Hepatic stellate cell (primary cell): ENCODE data around the gene YIPF2.

Experiments
- DNase-seq: peaks from one replicate; pipeline ENCODE4 v3.0.0; 2011; ENCODE audit warnings: low spot score

Gene YIPF2

GRCh38 chr19:10936661-10937084, 8.2 kb upstream of the YIPF2 start:
- DNase-seq: peak; percentile 78

DNA sequence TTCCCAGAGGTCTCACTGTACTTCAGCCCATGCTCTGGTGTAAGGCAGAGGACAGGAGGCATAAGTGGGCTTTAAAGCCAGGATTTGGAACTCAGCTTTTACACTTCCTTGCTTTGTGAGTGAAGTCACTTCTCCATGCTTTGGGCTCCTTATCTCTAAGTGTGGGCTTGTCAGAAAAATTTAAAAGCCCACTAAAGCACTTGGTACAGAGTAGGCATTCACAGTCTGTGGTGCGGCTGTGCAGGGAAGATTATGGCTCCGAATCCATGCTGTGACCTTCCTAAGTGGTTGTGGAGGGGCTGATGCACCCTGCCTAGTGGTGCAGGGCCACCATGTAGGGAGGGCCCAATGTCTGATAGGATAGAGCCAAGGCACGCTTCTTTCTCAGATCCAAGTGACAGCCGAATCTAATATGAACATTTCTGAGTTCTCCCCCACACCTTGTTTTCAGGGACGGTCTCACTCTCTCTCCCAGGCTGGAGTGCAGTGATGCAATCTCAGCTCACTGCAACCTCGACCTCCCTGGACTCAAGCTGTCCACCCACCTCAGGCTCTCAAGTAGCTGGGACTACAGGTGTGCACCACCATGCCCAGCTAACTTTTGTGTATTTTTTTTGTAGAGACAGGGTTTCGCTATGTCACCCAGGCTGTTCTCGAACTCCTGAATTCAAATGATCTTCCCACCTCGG, 7.1 kb upstream of the YIPF2 start:
- no peak for DNase-seq

GRCh38 chr19:10929402-10929794, 959 bp upstream of the YIPF2 start:
- no peak for DNase-seq

DNA sequence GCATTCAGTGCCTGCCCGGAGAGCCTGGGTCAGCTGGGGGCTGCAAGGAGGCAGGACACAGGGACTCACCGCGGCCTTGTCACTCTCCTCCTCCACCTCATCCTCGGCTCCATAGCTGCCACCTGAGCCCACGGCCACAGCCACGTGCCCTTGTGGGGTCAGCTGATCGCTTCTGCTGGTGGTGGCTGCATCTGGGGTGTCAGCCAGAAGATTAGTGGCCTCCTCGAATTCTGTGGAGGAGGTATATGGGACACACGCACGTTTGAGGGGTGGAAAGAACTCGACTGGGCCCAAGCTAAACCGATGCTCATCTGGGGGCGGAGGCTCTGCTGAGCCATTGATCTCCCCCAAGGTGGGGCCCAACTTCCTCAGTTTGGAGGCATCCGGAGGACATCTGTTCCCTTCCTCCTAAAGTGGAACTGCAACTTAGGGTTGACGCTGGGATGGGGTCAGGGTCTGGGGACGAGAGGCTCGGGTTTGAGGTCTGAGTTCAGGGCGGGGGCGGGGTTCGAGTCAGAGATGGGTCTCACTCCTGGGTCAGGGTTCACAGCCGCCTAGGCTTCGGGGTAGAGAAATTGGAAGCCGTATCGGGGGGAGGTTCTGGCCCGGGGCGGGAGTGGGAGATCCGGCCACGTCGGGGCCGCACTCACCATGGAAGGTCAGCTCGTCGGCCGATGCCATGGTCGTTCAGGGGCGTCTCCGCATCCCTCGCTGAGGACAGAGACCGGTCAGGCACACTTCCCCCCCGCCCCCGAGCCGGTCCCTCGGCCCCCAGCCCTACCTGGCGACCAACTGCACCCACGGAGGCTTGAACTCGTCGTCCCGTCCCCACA, 493 bp downstream of the YIPF2 start:
- peak; percentile 54 for DNase-seq

DNA sequence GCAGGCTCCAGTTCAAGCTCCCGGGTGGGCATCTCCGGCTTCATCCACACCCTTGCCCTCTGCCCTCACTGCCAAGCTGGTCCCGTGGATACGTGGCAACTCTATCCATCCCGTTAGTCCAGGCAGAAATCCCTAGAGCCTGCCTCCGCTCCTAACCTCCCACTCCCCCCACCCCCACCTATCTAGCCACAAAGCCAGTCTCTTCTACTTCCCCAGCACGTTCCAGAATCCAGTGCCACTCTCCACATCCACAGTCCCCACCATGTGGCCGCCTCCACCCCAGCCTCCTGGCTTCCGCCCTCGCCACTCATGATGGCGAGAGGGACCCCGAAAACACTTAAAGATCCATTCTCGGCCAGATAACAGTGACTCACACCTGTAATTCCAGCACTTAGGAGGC, 3.8 kb downstream of the YIPF2 start:
- no peak for DNase-seq

DNA sequence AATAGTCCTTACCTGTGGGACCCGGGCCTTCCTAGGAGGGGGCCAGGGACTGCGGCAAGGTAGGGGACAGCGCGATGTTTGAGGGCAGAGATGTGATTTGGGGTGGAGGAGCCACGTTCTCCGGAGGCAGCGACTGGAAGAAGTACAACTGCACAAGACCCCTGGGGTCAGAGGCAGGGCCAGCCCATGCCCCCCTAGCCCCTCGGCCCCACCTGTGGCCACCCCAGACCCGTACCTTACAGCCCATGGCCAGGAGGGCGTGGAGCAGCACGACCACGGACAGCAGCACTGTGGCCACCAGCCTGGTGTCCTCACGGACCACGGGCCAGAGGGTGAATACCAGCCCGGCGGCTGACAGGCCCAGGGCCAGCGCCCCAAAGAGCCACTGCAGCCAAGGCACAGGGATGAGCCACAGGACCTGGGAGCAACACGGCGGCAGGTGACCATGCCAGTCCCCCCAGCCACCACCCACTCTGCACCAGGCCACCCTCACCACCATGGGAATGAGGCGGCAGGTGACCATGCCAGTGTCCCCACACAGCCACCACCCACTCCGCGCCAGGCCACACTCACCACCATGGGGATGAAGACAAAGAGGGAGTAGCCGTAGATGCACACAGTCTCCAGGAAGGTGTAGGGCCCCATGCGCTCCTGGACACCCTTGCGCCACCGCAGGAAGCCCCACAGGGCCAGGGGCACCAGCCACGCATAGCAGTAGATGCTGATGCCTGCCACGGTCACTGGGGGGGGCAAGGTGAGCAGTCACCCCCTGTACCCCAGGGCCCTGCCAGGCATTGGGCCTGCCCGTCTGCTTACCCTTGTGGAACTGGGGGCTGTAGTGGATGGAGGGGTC, 5.0 kb downstream of the YIPF2 start:
- no peak for DNase-seq

DNA sequence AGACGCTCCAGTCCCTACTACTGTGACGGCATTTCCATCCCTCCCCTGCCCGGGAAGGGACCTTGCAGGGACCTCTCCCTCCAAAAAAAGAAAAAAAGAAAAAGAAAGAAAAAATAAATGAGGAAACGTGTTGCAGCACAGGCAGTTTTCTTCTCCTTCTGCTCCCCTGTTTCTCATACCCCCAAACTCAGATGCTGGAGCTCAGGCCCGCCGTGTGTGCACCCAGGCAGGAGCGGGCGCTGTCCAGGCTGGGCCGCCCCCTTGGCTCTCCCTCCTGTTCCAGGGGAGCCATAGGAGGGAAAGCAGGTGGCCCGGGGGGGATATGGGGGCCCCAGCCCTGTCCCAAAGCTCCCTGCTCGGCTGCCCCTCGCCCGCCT, 5.8 kb downstream of the YIPF2 start:
- DNase-seq: no peak

- no peak for DNase-seq
These were observed 6.4 kb downstream of the YIPF2 start for GRCh38 chr19:10921910-10922637.

- DNase-seq: no peak
These were observed 7.1 kb downstream of the YIPF2 start for GRCh38 chr19:10921199-10921909.

- no peak for DNase-seq
These were observed 7.7 kb downstream of the YIPF2 start for GRCh38 chr19:10920781-10921180.

DNA sequence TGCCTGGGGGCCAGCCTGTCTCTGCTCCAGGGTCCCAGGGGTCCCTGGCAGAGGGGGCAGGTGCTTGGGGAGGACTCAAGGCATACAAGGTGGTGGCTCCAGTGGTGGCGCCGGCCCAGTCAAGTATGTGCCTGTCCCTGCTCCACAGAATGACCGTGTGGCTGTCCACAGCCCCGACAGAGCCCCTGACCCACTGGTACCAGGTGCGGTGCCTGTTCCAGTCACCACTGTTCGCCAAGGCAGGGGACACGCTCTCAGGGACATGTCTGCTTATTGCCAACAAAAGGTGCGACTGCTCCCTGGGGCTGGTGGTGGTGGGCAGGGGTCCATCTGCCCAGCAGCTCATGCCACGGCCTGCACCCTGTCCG, 8.2 kb downstream of the YIPF2 start:
- DNase-seq: no peak

GRCh38 chr19:10919352-10920287, 8.8 kb downstream of the YIPF2 start:
- DNase-seq: no peak

DNA sequence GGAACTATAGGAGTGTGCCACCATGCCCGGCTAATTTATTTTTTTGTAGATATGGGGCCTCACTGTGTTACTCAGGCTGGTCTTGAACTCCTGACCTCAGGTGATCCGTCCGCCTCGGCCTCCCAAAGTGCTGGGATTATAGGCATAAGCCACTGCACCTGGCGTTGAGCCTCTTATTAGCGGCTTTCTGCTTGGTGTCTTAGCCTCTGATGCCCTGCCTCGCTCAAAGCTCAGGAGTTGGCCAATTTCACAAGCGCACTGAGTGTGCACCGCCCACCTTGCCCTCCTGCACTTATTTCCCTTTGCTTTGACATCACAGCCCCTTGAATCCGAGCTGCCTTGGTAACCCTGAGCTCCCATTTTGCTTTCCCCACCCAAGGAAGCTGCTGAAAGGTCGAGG, 10.1 kb downstream of the YIPF2 start:
- no peak for DNase-seq

- no peak for DNase-seq
These were observed 11.8 kb downstream of the YIPF2 start for GRCh38 chr19:10916602-10917001.

GRCh38 chr19:10915130-10916091, 13.0 kb downstream of the YIPF2 start:
- peak; percentile 58 for DNase-seq

GRCh38 chr19:10913716-10914340, 14.6 kb downstream of the YIPF2 start:
- no peak for DNase-seq

GRCh38 chr19:10912619-10913018, 15.8 kb downstream of the YIPF2 start:
- DNase-seq: no peak

DNA sequence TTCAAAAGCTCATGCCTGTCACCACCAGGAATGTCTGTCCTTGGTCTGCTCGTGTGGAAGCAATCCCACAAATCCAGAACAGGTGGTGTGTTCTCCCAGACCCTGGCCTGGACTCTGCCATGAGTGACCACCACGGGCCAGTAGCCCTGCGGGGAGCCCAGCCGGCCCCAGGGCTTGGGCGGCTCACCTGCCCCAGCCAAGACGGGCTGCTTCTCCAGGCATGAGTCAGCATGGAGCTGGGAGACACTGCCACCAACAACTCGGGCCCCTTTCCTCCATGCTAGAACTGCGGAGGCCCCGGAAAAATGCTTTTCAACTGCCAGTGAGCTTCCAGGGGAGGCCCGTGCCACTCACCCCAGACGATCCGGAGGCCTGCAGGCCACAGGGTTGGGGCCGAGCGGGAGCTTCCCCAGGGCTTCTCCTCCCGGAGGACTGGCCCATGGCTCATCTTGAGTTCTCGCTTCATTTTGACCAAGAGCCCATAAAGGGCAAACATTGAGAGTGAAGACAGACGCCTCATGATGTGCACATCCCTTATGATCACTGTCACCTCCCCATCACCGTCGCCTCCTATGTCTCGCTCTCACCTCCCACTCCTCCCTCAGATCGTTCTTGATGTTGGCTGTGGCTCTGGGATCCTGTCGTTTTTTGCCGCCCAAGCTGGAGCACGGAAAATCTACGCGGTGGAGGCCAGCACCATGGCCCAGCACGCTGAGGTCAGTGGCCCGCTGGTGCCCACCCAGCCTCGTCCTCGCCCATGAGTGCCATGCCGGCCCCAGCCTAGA, 16.7 kb downstream of the YIPF2 start:
- DNase-seq: no peak
